HG03045 (cell line): ENCODE data around the gene CSPG4.
"Not testable (repeated sequence)": the region's sequence is repeated elsewhere in the genome, so short reads cannot be mapped to it uniquely, and the experiment has no call there.

Experiments
- ATAC-seq: cut with Tn5 transposase; IDR thresholded peaks from one replicate; pipeline ENCODE4 v1.9.1; 2021; ENCODE audit warnings: mild to moderate bottlenecking, moderate library complexity; ENCODE audit not compliant: unreplicated experiment

The CSPG4 gene

GRCh38 chr15:75689429-75689828 is 23.2 kb downstream of the CSPG4 start:
- ATAC-seq, result not testable (repeated sequence)

- no peak for ATAC-seq
These were observed 23.8 kb downstream of the CSPG4 start for GRCh38 chr15:75688831-75689230.

DNA sequence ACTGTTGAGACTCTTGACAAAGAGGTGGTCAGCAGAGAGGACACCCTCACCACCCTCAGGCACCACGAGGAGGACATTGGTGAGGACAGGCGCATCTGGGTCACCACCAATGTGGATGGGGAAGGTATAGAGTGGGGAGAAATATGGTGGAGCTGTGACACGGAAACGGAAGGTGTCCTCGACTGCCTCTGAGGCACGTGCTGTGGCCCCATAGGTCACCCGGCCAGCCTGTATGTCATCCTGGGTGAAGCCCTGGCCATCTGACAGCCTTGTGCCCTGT is 24.4 kb downstream of the CSPG4 start:
- ATAC-seq, result no peak

DNA sequence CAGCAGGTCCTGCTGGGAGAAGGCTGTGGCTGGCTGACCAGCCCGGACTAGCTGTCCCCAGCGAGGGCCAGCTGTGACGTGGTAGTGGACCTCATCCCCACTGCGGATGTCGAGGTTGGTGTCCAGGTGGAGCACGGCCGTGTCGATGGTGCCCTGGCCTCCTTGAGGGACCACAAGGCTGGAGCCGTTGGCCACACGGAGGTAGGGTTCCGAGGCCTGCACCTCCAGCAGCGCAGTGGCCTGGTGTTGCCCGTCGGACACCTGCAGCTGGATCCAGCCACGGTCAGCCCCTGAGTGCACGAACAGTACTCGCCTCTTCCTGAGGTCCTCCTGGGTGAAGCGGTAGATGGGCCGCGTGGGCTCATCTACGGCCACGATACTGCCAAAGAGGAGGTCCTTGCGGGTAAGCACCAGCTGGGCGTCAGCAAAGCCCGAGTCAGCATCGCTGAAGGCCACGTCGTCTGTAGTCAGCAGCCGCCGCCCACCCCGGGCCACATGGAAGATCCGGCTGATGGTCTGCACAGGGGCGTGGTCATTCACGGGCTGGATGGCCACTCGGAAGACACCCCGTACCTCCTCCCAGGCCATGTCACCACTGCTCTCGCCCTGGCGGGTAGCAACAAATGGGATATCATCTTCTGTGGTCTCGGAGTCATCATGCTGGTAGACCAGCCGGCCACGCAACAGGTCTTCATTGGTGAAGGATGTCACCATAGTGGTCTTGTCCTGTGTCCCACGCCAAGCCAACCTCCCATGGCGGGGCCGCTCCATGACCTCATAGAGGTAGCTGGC is 25.0 kb downstream of the CSPG4 start:
- ATAC-seq, result no peak

DNA sequence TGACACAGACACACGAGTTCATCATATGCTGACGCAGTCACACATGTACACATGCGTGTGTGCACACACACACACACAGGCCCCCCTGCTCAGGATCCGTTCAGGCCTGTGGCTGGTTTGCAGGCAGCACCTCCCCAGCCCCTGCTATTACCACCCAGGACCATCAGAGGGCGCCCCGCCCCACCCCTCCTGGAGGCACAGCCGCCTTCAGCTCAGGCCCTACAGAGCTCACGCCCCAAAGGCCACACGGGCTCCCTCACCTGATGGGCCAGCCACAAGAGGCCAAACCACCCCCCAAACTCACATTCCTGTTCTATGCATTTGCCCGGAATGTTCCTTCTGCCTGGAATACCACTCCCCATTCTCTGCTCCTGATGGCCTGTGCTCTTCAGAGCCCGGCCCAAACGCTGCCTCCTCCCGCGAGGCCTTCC is 26.4 kb downstream of the CSPG4 start:
- not testable (repeated sequence) for ATAC-seq

GRCh38 chr15:75685195-75685594 is 27.5 kb downstream of the CSPG4 start:
- no peak for ATAC-seq

GRCh38 chr15:75684648-75685047 is 28.0 kb downstream of the CSPG4 start:
- no peak for ATAC-seq

- ATAC-seq, result not testable (repeated sequence)
These were observed 28.9 kb downstream of the CSPG4 start for GRCh38 chr15:75683646-75684312.

DNA sequence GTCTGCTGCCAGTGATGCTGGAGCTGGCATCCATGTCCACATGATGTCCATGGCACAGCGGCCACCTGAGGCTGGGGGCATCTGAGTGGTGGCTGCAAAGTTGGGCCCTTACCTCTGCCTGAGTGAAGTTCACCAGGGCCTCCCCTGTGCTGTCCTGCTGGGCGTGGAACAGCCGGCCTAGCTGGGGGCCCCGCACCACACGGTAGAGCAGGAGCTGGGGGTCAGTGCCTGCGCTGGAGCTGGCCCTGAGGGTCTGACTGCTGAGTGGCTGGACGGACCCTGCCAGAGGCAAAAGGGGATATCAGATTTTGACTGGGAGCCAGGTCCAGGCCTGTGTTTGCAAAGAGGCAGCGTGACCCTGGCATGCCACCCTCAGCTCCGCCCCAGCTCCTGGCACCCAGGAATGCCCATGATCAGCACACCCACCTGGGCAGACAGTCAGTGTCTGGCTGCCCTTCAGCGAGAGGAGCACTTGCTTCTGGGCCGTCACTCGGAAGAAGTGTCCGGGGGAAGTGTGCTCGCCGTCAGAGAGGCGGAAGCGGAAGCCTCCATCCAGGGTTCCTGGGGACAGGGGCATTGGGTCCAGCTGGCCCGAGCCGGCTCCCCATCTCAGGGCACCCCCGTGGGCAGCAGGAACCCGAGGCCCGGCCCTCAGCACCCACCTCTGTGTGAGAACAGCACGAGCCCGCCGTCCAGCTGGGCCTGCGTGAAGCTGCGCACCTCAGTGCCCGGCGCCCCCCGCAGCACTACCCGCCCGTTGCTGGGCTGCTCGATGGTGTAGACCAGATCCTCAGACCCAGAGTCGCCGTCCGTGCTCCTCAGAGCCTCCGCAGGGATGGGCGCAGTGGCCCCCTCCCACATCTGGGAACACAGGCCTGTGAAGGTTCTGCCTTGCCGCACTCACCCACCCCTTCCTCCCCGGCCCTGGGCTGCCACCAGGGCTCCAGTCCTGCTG is 30.2 kb downstream of the CSPG4 start:
- no peak for ATAC-seq

DNA sequence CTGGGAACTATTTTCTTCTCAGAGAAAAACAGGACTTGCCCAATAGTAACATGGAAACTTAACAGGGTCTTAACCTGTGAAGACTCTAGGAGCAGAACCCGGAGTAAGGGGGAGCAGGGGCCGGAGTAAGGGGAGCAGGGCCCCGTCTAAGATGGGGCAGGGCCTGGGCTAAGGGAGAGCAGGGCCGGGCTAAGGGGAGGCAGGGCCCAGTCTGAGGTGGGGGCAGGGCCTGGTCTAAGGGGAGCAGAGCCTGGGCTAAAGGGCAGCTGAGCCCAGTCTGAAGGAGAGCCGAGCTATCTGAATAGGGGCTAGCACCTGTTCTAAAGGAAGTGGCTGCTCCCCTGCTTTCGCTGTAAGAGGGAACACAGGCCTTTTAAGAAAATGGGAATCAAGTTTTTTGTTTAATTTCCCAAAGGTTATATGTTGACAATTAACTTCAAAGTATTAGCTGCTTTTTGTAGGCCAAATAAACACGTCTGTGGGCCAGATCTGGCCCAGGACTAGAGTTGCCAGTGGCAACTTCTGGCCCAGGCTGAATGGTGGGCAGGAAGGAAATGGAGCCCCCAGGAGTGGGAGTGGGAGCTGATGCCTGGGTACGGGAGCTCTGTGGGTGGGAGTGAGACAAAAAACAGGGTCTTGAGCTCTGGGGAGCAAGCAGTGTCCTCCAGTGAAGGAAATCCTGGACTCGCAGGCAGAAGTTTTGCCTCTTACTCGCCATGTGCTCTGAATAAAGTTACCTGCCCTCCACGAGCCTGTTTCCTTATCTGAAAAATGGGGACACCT is 32.5 kb downstream of the CSPG4 start:
- no peak for ATAC-seq

DNA sequence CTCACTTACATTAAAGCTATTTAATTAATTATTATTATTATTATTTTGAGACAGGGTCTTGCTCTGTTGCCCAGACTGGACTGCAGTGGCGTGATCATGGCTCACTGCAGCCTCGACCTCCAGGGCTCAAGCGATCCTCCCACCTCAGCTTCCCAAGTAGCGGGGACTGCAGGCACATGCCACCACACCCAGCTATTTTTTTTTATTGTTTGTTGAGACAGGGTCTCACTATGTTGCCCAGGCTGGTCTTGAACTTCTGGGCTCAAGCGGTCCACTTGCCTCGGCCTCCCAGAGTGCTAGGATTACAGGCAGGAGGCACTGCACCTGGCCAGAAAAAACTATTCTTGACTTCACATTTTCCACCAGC is 34.3 kb downstream of the CSPG4 start:
- ATAC-seq, result not testable (repeated sequence)

GRCh38 chr15:75677465-75678323 is 35.0 kb downstream of the CSPG4 start:
- no peak for ATAC-seq

- no peak for ATAC-seq
These were observed 35.8 kb downstream of the CSPG4 start for GRCh38 chr15:75676688-75677464.

GRCh38 chr15:75675579-75676404 is 36.9 kb downstream of the CSPG4 start:
- ATAC-seq, result no peak

DNA sequence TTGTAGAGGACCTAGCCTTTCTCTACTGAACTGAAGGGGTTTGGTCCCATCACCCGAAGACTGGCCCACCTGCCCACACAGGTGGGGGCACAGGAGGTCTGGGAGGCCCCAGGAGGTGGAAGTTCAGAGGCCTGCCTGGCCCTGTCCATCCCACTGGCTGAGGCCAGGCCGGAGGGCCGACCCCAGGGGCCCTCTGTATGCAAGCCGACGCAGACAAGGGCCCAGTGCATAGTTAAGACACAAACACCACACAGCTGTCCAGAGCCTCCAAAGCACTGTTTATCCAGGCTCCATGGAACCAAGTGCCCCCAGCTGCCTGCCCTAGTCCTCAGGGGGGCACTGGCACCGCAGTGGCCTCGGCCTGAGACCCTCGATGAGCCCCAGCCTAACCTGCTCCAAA is 38.3 kb downstream of the CSPG4 start:
- ATAC-seq, result no peak

DNA sequence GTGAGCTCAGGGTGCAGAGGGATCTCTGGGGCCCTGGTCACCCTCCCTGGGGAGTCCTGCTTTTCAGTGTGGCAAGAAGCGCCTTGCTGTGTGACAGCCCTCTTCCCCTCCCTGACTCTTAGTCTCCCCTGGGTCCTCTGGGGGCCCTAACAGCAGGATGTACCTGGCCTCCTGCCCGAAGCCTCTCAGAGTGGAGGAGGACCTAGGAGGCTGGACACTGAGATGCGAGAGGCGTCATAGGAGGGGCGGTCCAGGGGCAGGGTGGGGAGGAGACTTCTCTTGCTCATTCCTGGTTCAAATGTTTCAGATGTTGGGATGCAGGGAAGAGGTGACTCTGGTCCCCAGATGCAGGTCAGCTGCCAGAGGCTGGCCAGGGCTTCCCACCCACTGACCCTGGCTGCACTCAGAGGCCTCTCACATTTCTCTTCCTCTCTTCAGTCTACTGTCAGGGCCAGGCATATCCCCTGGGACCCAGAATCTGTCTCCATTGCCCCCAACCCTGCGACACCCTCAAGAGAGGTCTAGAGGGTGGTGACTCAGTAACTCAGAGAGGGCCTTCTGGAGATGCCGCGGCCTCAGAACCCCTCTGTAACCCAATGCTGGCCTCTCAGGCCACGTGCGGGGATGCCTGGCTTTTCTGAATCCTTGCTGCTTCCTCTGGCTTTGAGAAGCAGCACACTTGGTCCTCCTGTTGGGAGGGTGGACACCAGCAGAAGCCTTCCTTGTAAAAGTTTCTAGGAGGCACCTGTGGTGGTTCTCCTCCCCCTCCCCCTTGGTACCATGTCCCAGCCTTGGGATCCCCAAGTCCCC is 39.0 kb downstream of the CSPG4 start:
- no peak for ATAC-seq

- ATAC-seq, result no peak
These were observed 39.8 kb downstream of the CSPG4 start for GRCh38 chr15:75672646-75673425.
